ENCODE measurements around the gene SLC66A1. TPM values are rescaled to one million over a fixed set of nuclear protein-coding genes. Genes with fewer than 3 reads are reported as not detected.

SLC66A1 gene
- total and polyA plus RNA-seq, 9 of the 15 experiments (the other 6 are each of a cell fraction or from before 2014, with no cell fraction given) = 1.2 to 40.8 (median 18.6) TPM

- TF ChIP-seq OTX1 (CRISPR knock-in tag; IDR thresholded peaks at IDR 0.05) (0 out of 2 replicates have a peak, but pooled peaks have one; percentile 28), MTF1 (CRISPR knock-in tag; IDR thresholded peaks at IDR 0.05; ENCODE audit: borderline replicate concordance) (no peak), POLR2AphosphoS5 (IDR thresholded peaks at IDR 0.05; ENCODE audit: control insufficient read depth, insufficient read depth, low read depth, low read length) (no peak; the same call in none of the 2 replicates), HDGF (IDR thresholded peaks at IDR 0.05) (no peak), ESRRA (IDR thresholded peaks at IDR 0.05; ENCODE audit: borderline replicate concordance, low read depth) (no peak), GTF2E2 (tag; IDR thresholded peaks at IDR 0.05) (no peak), RBM25 (IDR thresholded peaks at IDR 0.05; ENCODE audit: low read depth, low read length, severe bottlenecking) (peak; percentile 21), EP300 (IDR thresholded peaks at IDR 0.05; ENCODE audit: low read length) (no peak), REST (IDR thresholded peaks at IDR 0.05; ENCODE audit: borderline replicate concordance) (no peak), REST (CRISPR knock-in tag; IDR thresholded peaks at IDR 0.05; ENCODE audit: low read depth) (no peak), GATAD2B (IDR thresholded peaks at IDR 0.05; ENCODE audit: borderline replicate concordance) (no peak), TCF15 (CRISPR knock-in tag; IDR thresholded peaks at IDR 0.05) (no peak)
Observed at GRCh38 chr1:19329611-19330010, 17.5 kb downstream of the SLC66A1 start (continued).

Data from K562 (cell line).